PFSK-1 (cell line): ENCODE measurements around the gene NPHP4.

Experiments
- POLR2AphosphoS5 ChIP-seq: IDR thresholded peaks from 2 replicates; pipeline ENCODE4 v1.6.1; 2012; ENCODE audit warnings: low read depth, mild to moderate bottlenecking, control low read depth, low read length, moderate library complexity
- TAF1 ChIP-seq: IDR thresholded peaks from 2 replicates; pipeline ENCODE4 v1.6.1; 2012; ENCODE audit warnings: low read length, control low read depth, borderline replicate concordance; ENCODE audit not compliant: insufficient read depth

DNA sequence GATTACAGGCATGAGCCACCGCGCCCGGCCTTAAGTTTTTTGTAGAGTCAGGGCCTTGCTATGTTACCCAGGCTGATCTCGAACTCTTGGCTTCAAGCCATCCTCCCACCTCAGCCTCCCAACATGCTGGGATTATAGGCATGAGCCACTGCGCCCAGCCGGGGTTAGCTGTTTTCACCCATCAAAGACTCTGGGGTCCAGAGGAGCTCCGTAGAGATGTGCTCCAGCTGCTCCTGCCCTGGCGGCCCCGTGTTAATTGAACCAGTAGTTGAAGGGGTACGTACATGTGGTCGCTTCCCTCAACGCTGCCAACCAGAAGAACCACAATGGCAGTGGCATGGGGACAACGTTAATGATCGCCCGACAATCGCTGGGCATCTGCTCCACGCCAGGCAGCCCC is 72.0 kb downstream of the NPHP4 start:
- TF ChIP-seq TAF1 (no peak), POLR2AphosphoS5 (no peak)
